ENCODE results near the gene DNAH6. TPM values are rescaled to one million over a fixed set of nuclear protein-coding genes. Genes with fewer than 3 reads are reported as not detected.

Gene DNAH6
- total and polyA plus RNA-seq, 9 of the 15 experiments (the other 6 are each of a cell fraction or from before 2014, with no cell fraction given): 0.01 to 0.04 (median 0.01) TPM; not detected in 5

DNA sequence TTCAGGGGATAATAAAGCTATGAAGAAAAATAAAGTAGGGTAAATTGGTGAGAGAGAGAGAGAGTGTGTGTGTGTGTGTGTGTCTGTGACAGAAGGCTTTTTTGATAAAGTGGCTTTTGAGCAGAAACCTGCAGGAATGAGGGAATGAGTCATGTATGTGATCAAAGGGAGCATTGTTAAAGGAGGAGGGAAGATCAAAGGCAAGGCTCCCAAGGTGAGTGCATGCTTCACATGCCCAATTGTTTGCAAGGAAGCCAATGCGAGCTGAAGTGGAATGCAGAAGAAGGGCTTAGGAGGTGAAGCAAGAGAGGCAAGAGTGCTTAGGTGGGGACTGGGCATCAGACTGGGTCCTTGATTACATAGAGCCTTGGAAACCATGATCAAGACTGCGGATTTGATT lies 96.8 kb downstream of the DNAH6 start:
- H3K9me1 ChIP-seq (ENCODE audit: control insufficient read depth, insufficient read depth, low read length): no peaks in the 10 kb centered on the region
- no peaks in the 10 kb centered on the region for H3K27me3 ChIP-seq (ENCODE audit: control insufficient read depth in 2 of 2, insufficient read depth in 2 of 2, low read length in 2 of 2)
- H3K36me3 ChIP-seq (ENCODE audit: control insufficient read depth, insufficient read depth, low read length): no peaks in the 10 kb centered on the region
- no peak overlapping the region for H3K9ac ChIP-seq (ENCODE audit: insufficient read depth in 1 of 2, low read depth in 2 of 2, low read length in 2 of 2)
- no peaks in the 10 kb centered on the region for H3K4me1 ChIP-seq (replicated peaks in 1 of 2; ENCODE audit: control insufficient read depth in 2 of 2, insufficient read depth in 2 of 2, low read length in 2 of 2)
- ChIA-PET POLR2A (no interaction called here), CTCF (ENCODE audit: low intra/inter-chr PET ratio) (no interaction called here)
- 3% methylated on average over 2 of the region's 2 CpGs for WGBS (ENCODE audit: insufficient coverage, low coverage, missing lambda C conversion rate)
- no peak for ATAC-seq
- no peak overlapping the region for H3K4me3 ChIP-seq
- intact Hi-C loops (cut with micrococcal nuclease) (no loop called here), in situ Hi-C loops (cut with MboI) (no loop called here)
- H3K27ac ChIP-seq (ENCODE audit: extremely low read depth, low read depth, low read length): no peak overlapping the region
- BruUV-seq (replicated peaks): no TSS peak
- H3K9me3 ChIP-seq (replicated peaks; ENCODE audit: control insufficient read depth, insufficient read depth, low read depth, low read length): no peaks in the 10 kb centered on the region
- no peak for DNase-seq (ENCODE audit: extremely low read depth in 1 of 4, low spot score in 3 of 4)
- H3K79me2 ChIP-seq (ENCODE audit: control insufficient read depth, insufficient read depth, low read length): no peaks in the 10 kb centered on the region
- H2AFZ ChIP-seq (ENCODE audit: low read depth, low read length): no peak overlapping the region
- no peak for FAIRE-seq
- H3K4me2 ChIP-seq (ENCODE audit: insufficient read depth, low read length): no peak overlapping the region
- no peaks in the 10 kb centered on the region for H4K20me1 ChIP-seq (replicated peaks; ENCODE audit: control insufficient read depth, insufficient read depth, low read length)
- TF ChIP-seq CHD1 (IDR thresholded peaks at IDR 0.05; ENCODE audit: low read length) (no peak), L3MBTL2 (IDR thresholded peaks at IDR 0.05) (no peak), BRD4 (IDR thresholded peaks at IDR 0.05) (no peak), POLR2H (tag; IDR thresholded peaks at IDR 0.05; ENCODE audit: low read depth) (no peak), TCFL5 (CRISPR knock-in tag; conservative IDR thresholded peaks at IDR 0.05) (no peak), ARID2 (IDR thresholded peaks at IDR 0.05) (no peak), NONO (IDR thresholded peaks at IDR 0.05; ENCODE audit: low read depth in 2 of 2, low read length in 1 of 2) (no peak), RBM22 (IDR thresholded peaks at IDR 0.05; ENCODE audit: low read depth, low read length, poor library complexity, severe bottlenecking) (no peak), SRSF3 (IDR thresholded peaks at IDR 0.05; ENCODE audit: insufficient read depth, low read length) (no peak), PML (IDR thresholded peaks at IDR 0.05; ENCODE audit: low read length) (no peak), SRSF1 (IDR thresholded peaks at IDR 0.05; ENCODE audit: low read depth, low read length) (no peak), ZNF707 (CRISPR knock-in tag; conservative IDR thresholded peaks at IDR 0.05) (no peak), KAT8 (IDR thresholded peaks at IDR 0.05; ENCODE audit: low read depth) (no peak), CAMTA2 (CRISPR knock-in tag; conservative IDR thresholded peaks at IDR 0.05) (no peak)
- TF ChIP-seq, protein P1, sequence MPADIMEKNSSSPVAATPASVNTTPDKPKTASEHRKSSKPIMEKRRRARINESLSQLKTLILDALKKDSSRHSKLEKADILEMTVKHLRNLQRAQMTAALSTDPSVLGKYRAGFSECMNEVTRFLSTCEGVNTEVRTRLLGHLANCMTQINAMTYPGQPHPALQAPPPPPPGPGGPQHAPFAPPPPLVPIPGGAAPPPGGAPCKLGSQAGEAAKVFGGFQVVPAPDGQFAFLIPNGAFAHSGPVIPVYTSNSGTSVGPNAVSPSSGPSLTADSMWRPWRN (IDR thresholded peaks at IDR 0.05; ENCODE audit: low read depth): no peak
- TF ChIP-seq, protein P2, sequence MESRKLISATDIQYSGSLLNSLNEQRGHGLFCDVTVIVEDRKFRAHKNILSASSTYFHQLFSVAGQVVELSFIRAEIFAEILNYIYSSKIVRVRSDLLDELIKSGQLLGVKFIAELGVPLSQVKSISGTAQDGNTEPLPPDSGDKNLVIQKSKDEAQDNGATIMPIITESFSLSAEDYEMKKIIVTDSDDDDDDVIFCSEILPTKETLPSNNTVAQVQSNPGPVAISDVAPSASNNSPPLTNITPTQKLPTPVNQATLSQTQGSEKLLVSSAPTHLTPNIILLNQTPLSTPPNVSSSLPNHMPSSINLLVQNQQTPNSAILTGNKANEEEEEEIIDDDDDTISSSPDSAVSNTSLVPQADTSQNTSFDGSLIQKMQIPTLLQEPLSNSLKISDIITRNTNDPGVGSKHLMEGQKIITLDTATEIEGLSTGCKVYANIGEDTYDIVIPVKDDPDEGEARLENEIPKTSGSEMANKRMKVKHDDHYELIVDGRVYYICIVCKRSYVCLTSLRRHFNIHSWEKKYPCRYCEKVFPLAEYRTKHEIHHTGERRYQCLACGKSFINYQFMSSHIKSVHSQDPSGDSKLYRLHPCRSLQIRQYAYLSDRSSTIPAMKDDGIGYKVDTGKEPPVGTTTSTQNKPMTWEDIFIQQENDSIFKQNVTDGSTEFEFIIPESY (CRISPR knock-in tag; IDR thresholded peaks at IDR 0.05): no peak
- TF ChIP-seq, protein P3, sequence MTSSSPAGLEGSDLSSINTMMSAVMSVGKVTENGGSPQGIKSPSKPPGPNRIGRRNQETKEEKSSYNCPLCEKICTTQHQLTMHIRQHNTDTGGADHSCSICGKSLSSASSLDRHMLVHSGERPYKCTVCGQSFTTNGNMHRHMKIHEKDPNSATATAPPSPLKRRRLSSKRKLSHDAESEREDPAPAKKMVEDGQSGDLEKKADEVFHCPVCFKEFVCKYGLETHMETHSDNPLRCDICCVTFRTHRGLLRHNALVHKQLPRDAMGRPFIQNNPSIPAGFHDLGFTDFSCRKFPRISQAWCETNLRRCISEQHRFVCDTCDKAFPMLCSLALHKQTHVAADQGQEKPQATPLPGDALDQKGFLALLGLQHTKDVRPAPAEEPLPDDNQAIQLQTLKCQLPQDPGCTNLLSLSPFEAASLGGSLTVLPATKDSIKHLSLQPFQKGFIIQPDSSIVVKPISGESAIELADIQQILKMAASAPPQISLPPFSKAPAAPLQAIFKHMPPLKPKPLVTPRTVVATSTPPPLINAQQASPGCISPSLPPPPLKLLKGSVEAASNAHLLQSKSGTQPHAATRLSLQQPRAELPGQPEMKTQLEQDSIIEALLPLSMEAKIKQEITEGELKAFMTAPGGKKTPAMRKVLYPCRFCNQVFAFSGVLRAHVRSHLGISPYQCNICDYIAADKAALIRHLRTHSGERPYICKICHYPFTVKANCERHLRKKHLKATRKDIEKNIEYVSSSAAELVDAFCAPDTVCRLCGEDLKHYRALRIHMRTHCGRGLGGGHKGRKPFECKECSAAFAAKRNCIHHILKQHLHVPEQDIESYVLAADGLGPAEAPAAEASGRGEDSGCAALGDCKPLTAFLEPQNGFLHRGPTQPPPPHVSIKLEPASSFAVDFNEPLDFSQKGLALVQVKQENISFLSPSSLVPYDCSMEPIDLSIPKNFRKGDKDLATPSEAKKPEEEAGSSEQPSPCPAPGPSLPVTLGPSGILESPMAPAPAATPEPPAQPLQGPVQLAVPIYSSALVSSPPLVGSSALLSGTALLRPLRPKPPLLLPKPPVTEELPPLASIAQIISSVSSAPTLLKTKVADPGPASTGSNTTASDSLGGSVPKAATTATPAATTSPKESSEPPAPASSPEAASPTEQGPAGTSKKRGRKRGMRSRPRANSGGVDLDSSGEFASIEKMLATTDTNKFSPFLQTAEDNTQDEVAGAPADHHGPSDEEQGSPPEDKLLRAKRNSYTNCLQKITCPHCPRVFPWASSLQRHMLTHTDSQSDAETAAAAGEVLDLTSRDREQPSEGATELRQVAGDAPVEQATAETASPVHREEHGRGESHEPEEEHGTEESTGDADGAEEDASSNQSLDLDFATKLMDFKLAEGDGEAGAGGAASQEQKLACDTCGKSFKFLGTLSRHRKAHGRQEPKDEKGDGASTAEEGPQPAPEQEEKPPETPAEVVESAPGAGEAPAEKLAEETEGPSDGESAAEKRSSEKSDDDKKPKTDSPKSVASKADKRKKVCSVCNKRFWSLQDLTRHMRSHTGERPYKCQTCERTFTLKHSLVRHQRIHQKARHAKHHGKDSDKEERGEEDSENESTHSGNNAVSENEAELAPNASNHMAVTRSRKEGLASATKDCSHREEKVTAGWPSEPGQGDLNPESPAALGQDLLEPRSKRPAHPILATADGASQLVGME (CRISPR knock-in tag; IDR thresholded peaks at IDR 0.05): no peak
